CD4-positive, alpha-beta T cell (primary cell): ENCODE results near the gene ZNF277. TPM values are rescaled to one million over a fixed set of nuclear protein-coding genes. Genes with fewer than 3 reads are reported as not detected.

Experiments used
- ATAC-seq: fragments of 200-7000 bp; cut with Tn5 transposase; one replicate; pipeline ENCODE4 v1.10.0; 2022; ENCODE audit warnings: mild to moderate bottlenecking; ENCODE audit not compliant: poor library complexity
- CTCF ChIA-PET: fragments of 350-600 bp; sonication (Branson Sonifier 250); formaldehyde crosslinking; loops from one replicate; lab custom pipeline; 2021; ENCODE audit warnings: antibody characterized with exemption, inconsistent platforms; lab: Charles Lee
- POLR2A ChIA-PET: fragments of 350-600 bp; sonication (Branson Sonifier 250); formaldehyde crosslinking; loops from one replicate; lab custom pipeline; 2021; ENCODE audit warnings: antibody characterized with exemption, inconsistent platforms; lab: Charles Lee
- DNase-seq, 14 experiments: peaks; one replicate each; pipeline ENCODE4 v3.0.0-alpha.2; 2013 to 2020; ENCODE audit warnings: mixed read lengths in 2 of 14
- H3K27ac ChIP-seq, 2 donors: one replicate each; pipeline versions ENCODE4 v1.5.1 to v1.7.0; 2013; ENCODE audit warnings: low read length in 2 of 2, low read depth in 1 of 2, mild to moderate bottlenecking in 1 of 2
- H3K27me3 ChIP-seq, 2 experiments: 1 replicate in 1 of 2; 2 replicates in 1 of 2; pipeline versions ENCODE4 v1.6.1 to v1.7.0; 2013; ENCODE audit warnings: low read length in 2 of 2, control low read depth in 1 of 2, mild to moderate bottlenecking in 1 of 2, moderate library complexity in 1 of 2; ENCODE audit not compliant: insufficient read depth in 2 of 2, control insufficient read depth in 1 of 2
- H3K36me3 ChIP-seq: one replicate; pipeline ENCODE4 v1.6.1; 2013; ENCODE audit warnings: low read length, control low read depth; ENCODE audit not compliant: insufficient read depth
- H3K4me1 ChIP-seq: one replicate; pipeline ENCODE4 v1.6.1; 2013; ENCODE audit warnings: low read length, control low read depth; ENCODE audit not compliant: insufficient read depth
- H3K4me3 ChIP-seq: one replicate; pipeline ENCODE4 v1.5.1; 2013; ENCODE audit warnings: mild to moderate bottlenecking, low read length, moderate library complexity
- H3K9me3 ChIP-seq, 2 experiments: 1 replicate in 1 of 2; 2 replicates in 1 of 2; pipeline versions ENCODE4 v1.6.1 to v1.7.0; 2013; ENCODE audit warnings: low read length in 2 of 2, mild to moderate bottlenecking in 2 of 2, control low read depth in 1 of 2, moderate library complexity in 1 of 2; ENCODE audit not compliant: control insufficient read depth in 1 of 2, insufficient read depth in 1 of 2
- H3K27ac Mint-ChIP-seq: one replicate; pipeline ENCODE4 v1.8.0; 2020; ENCODE audit warnings: mixed read lengths
- H3K27me3 Mint-ChIP-seq: one replicate; pipeline ENCODE4 v1.8.0; 2021; ENCODE audit warnings: mixed read lengths
- H3K36me3 Mint-ChIP-seq: one replicate; pipeline ENCODE4 v1.8.0; 2021; ENCODE audit warnings: low read depth, mixed read lengths
- H3K4me1 Mint-ChIP-seq: one replicate; pipeline ENCODE4 v1.8.0; 2021; ENCODE audit warnings: low read depth, mixed read lengths
- H3K4me3 Mint-ChIP-seq: one replicate; pipeline ENCODE4 v1.8.0; 2020; ENCODE audit warnings: mild to moderate bottlenecking, mixed read lengths
- H3K9me3 Mint-ChIP-seq: one replicate; pipeline ENCODE4 v1.8.0; 2020; ENCODE audit warnings: mixed read lengths
- CTCF ChIP-seq: fragments of 200-600 bp; IDR thresholded peaks from one replicate; pipeline ENCODE4 v1.8.0; 2022; ENCODE audit warnings: antibody characterized with exemption, mild to moderate bottlenecking
- intact Hi-C, 2 experiments: fragments of 100-400 bp; cut with DNase I in 1 of 2; cut with micrococcal nuclease in 1 of 2; formaldehyde crosslinking; loops; one replicate each; pipeline versions ENCODE4 v1.15.1 to v1.9.0; 2023 to 2025; cut with DNase I, micrococcal nuclease
- total RNA-seq, 174 experiments: library from RNA in 2 of 174; stranded (reverse) in 2 of 174; gene quantifications; one replicate each; pipeline ENCODE4 v1.2.3 and lab custom pipeline; 2021 to 2026

Gene ZNF277
- total RNA-seq, 2 experiments from 2014 or later: 21.6 to 22.5 TPM

- TF ChIP-seq CTCF: no peak
- no peaks in the 10 kb centered on the region for H3K27me3 Mint-ChIP-seq
- no peaks in the 10 kb centered on the region for H3K36me3 ChIP-seq
- H3K9me3 ChIP-seq: no peaks in the 10 kb centered on the region
- H3K36me3 Mint-ChIP-seq: peaks cover 14% of the 10 kb centered on the region
- H3K4me3 Mint-ChIP-seq: no peak overlapping the region
- H3K27ac Mint-ChIP-seq: no peak overlapping the region
- no peak for ATAC-seq
- H3K9me3 Mint-ChIP-seq: no peaks in the 10 kb centered on the region
- no peak overlapping the region for H3K27ac ChIP-seq
- CTCF ChIA-PET: no interaction called here
- H3K4me3 ChIP-seq: no peak overlapping the region
- peaks cover 56% of the 10 kb centered on the region for H3K4me1 Mint-ChIP-seq
- no peaks in the 10 kb centered on the region for H3K4me1 ChIP-seq
- intact Hi-C loops: no loop called here
- POLR2A ChIA-PET: no interaction called here
- H3K27me3 ChIP-seq: no peaks in the 10 kb centered on the region
- no peak for DNase-seq
These were observed 8.4 kb downstream of the ZNF277 start for GRCh38 chr7:112214883-112215282.

DNA sequence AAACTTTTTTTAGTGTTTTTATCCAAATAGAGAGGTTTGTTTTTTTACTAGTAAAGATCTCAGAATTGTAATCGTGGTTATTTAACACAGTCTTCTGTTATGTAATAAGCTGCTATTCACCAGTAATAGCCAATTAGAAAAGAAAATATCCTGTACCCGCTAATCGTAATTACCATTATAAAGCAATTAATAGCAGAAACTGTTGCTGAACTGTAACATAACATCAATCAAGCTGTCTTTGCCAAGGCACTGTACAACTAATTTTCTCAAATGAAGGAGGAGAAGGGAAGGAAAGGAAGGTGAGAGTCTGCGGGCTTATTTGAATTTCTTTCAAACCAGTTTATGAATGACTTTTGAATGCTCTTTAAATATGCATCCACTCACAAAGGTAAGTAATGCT, 9.3 kb downstream of the ZNF277 start:
- ATAC-seq (no peak), DNase-seq (no peak)
- Mint-ChIP-seq H3K36me3 (peaks cover 14% of the 10 kb centered on the region), H3K4me3 (no peak overlapping the region), H3K9me3 (no peaks in the 10 kb centered on the region), H3K27me3 (no peaks in the 10 kb centered on the region), H3K27ac (no peak overlapping the region), H3K4me1 (peaks cover 60% of the 10 kb centered on the region)
- no peak for TF ChIP-seq CTCF
- intact Hi-C loops: no loop called here
- H3K27me3 ChIP-seq: no peaks in the 10 kb centered on the region
- ChIA-PET POLR2A (no interaction called here), CTCF (no interaction called here)
- H3K9me3 ChIP-seq: no peaks in the 10 kb centered on the region
- no peak overlapping the region for H3K27ac ChIP-seq
- no peaks in the 10 kb centered on the region for H3K4me1 ChIP-seq
- no peaks in the 10 kb centered on the region for H3K36me3 ChIP-seq
- no peak overlapping the region for H3K4me3 ChIP-seq

DNA sequence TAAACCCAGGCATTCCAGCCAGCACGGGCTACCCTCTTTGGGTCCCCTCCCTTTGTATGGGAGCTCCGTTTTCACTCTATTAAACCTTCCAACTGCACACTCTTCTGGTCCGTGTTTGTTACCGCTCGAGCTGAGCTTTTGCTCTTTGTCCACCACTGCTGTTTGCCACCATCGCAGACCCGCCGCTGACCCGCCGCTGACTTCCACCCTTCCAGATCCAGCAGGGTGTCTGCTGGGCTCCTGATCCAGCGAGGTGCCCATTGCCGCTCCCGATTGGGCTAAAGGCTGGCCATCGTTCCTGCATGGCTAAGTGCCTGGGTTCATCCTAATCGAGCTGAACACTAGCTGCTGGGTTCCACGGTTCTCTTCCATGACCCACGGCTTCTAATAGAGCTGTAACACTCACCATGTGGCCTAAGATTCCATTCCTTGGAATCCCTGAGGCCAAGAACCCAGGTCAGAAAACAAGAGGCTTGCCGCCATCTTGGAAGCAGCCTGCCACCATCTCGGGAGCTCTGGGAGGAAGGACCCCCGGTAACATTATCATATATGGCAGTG, 14.5 kb downstream of the ZNF277 start:
- Histone ChIP-seq H3K36me3 (peaks cover 6% of the 10 kb centered on the region), H3K27ac (no peak overlapping the region), H3K4me3 (no peak overlapping the region), H3K4me1 (no peaks in the 10 kb centered on the region), H3K27me3 (no peaks in the 10 kb centered on the region), H3K9me3 (no peaks in the 10 kb centered on the region)
- ChIA-PET CTCF (no interaction called here), POLR2A (no interaction called here)
- Mint-ChIP-seq H3K4me3 (no peak overlapping the region), H3K9me3 (no peaks in the 10 kb centered on the region), H3K4me1 (peaks cover 50% of the 10 kb centered on the region), H3K27me3 (no peaks in the 10 kb centered on the region), H3K27ac (no peak overlapping the region), H3K36me3 (peaks cover 34% of the 10 kb centered on the region)
- no peak for ATAC-seq
- DNase-seq: no peak
- intact Hi-C loops: no loop called here
- TF ChIP-seq CTCF: no peak
